Fibroblast of lung (primary cell): ENCODE data around the gene HACD4.

ENCODE experiments used
- CTCF ChIP-seq, 2 donors: IDR thresholded peaks in 1 of 2; conservative IDR thresholded peaks in 1 of 2; 1 replicate in 1 of 2; 2 replicates in 1 of 2; pipeline ENCODE4 v1.5.1; 2011 to 2012; ENCODE audit warnings: low read length in 2 of 2, control low read depth in 1 of 2, inconsistent platforms in 1 of 2, low read depth in 1 of 2, mild to moderate bottlenecking in 1 of 2
- EZH2 ChIP-seq: IDR thresholded peaks from 2 replicates; pipeline ENCODE4 v1.5.1; 2012; ENCODE audit warnings: low read length, control low read depth, mild to moderate bottlenecking; ENCODE audit errors: missing control alignments

- TF ChIP-seq CTCF (conservative IDR thresholded peaks at IDR 0.05 in 1 of 2, IDR thresholded peaks at IDR 0.05 in 1 of 2; ENCODE audit: low read depth in 1 of 2, low read length in 2 of 2) = no peak
- no peak for TF ChIP-seq EZH2
Observed at GRCh38 chr9:20985851-20986600, 45.4 kb downstream of the HACD4 start.
